Measurements from ENCODE around the gene FOXC1.

FOXC1 gene

DNA sequence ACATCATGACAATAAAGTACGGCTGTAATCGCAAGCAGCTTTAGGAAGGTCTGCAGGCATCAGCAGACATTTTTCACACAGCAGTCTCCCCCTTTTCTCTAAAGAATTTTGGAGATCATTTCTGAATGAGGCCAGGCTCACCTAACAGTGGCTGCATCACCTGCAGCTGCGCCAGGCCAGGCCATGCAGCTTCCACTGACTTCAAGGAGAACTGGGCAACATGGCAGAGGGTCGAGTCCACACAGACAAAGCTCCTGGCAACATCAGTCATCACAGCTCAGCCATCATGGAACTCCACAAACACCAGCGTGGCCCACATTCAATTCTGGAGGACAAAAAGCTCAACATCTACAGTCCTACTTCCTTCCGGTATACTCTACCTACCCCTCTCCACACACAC lies 17.8 kb upstream of the FOXC1 start:
- H3K9me3 ChIP-seq (ENCODE audit: control insufficient read depth in 1 of 2, low read length in 2 of 2) = no peaks in the 10 kb centered on the region
- H3K36me3 ChIP-seq (ENCODE audit: control insufficient read depth in 1 of 2, insufficient read depth in 2 of 2, low read length in 2 of 2) = no peaks in the 10 kb centered on the region
- peaks cover 0 to 10% of the 10 kb centered on the region in 2 donors for H3K4me1 ChIP-seq (ENCODE audit: control insufficient read depth in 1 of 2, insufficient read depth in 2 of 2, low read length in 2 of 2)
- no peak overlapping the region for H3K27ac ChIP-seq (ENCODE audit: low read depth, low read length)
- no peak overlapping the region for H3K4me3 ChIP-seq (ENCODE audit: low read depth in 1 of 2, low read length in 2 of 2)
- no peak overlapping the region for H3K9ac ChIP-seq (ENCODE audit: low read depth in 1 of 2, low read length in 2 of 2)
- H3K27me3 ChIP-seq (ENCODE audit: control insufficient read depth in 1 of 2, insufficient read depth in 2 of 2, low read length in 2 of 2) = peaks cover 13 to 20% of the 10 kb centered on the region in 2 donors

DNA sequence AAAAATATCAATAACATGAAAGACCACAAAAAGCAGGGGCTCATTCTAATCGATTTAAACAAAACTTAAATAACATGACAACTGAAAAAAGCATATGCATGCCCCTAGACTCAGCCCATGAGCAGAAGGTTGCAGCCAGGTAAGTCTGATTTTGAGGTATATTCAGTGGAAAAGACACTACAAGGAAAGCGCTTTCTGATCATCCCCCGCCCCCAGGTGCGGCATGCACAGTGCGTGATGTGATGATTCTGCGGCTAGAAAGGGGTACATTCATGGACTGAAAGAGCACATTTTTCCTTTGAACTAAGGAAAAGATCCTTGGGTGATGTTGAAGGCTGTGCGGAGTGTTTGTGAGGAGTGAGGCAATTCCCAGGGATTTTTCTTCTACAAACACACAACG lies 16.9 kb upstream of the FOXC1 start:
- no peak overlapping the region for H3K4me3 ChIP-seq (ENCODE audit: low read depth in 1 of 2, low read length in 2 of 2)
- H3K9ac ChIP-seq (ENCODE audit: low read depth in 1 of 2, low read length in 2 of 2) = no peak overlapping the region
- no peaks in the 10 kb centered on the region for H3K9me3 ChIP-seq (ENCODE audit: control insufficient read depth in 1 of 2, low read length in 2 of 2)
- H3K27ac ChIP-seq (ENCODE audit: low read depth, low read length) = no peak overlapping the region
- no peaks in the 10 kb centered on the region for H3K36me3 ChIP-seq (ENCODE audit: control insufficient read depth in 1 of 2, insufficient read depth in 2 of 2, low read length in 2 of 2)
- H3K4me1 ChIP-seq (ENCODE audit: control insufficient read depth in 1 of 2, insufficient read depth in 2 of 2, low read length in 2 of 2) = peaks cover 0 to 10% of the 10 kb centered on the region in 2 donors
- peaks cover 22 to 24% of the 10 kb centered on the region in 2 donors for H3K27me3 ChIP-seq (ENCODE audit: control insufficient read depth in 1 of 2, insufficient read depth in 2 of 2, low read length in 2 of 2)

DNA sequence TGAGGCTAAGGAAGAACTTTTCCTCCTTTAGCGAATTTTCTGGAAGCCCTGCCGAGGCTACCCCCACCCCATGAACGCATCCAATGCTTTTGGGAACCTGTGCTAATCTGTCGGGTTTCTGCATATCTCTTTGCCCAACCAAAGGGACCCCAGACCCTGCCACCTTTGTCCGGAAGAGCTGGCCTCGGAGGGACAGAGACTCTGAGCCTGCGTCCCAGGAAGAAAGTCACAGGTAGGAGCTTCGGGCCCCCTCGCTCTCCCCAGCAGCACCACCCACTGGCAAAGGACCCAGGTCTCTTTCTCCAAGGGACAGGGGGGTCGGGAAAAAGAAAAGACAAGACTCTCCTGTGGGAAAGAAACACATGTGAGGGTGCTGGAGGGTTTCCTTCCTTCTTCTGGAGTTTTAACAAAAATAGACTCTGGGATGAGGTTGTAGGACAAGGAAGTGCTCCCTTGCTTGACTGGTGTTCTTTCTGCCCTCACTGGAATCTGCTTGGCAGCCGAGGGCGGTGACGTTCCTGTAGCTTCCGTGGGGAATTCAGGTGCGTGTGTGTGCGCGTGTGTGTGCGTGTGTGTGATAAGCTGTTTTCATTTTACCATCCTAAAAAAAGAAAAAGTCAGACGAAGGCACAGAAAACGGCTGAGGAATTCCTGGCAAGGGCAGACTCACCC lies 16.3 kb upstream of the FOXC1 start:
- Histone ChIP-seq H3K4me3 (ENCODE audit: low read depth in 1 of 2, low read length in 2 of 2) (no peak overlapping the region), H3K36me3 (ENCODE audit: control insufficient read depth in 1 of 2, insufficient read depth in 2 of 2, low read length in 2 of 2) (no peaks in the 10 kb centered on the region), H3K4me1 (ENCODE audit: control insufficient read depth in 1 of 2, insufficient read depth in 2 of 2, low read length in 2 of 2) (peaks cover 0 to 10% of the 10 kb centered on the region in 2 donors), H3K27ac (ENCODE audit: low read depth, low read length) (no peak overlapping the region), H3K9ac (ENCODE audit: low read depth in 1 of 2, low read length in 2 of 2) (no peak overlapping the region), H3K27me3 (ENCODE audit: control insufficient read depth in 1 of 2, insufficient read depth in 2 of 2, low read length in 2 of 2) (peaks cover 22 to 24% of the 10 kb centered on the region in 2 donors), H3K9me3 (ENCODE audit: control insufficient read depth in 1 of 2, low read length in 2 of 2) (no peaks in the 10 kb centered on the region)

GRCh38 chr6:1593958-1594314 lies 15.8 kb upstream of the FOXC1 start:
- peaks cover 0 to 6% of the 10 kb centered on the region in 2 donors for H3K4me1 ChIP-seq (ENCODE audit: control insufficient read depth in 1 of 2, insufficient read depth in 2 of 2, low read length in 2 of 2)
- H3K4me3 ChIP-seq (ENCODE audit: low read depth in 1 of 2, low read length in 2 of 2) = no peak overlapping the region
- H3K27me3 ChIP-seq (ENCODE audit: control insufficient read depth in 1 of 2, insufficient read depth in 2 of 2, low read length in 2 of 2) = peaks cover 22 to 24% of the 10 kb centered on the region in 2 donors

DNA sequence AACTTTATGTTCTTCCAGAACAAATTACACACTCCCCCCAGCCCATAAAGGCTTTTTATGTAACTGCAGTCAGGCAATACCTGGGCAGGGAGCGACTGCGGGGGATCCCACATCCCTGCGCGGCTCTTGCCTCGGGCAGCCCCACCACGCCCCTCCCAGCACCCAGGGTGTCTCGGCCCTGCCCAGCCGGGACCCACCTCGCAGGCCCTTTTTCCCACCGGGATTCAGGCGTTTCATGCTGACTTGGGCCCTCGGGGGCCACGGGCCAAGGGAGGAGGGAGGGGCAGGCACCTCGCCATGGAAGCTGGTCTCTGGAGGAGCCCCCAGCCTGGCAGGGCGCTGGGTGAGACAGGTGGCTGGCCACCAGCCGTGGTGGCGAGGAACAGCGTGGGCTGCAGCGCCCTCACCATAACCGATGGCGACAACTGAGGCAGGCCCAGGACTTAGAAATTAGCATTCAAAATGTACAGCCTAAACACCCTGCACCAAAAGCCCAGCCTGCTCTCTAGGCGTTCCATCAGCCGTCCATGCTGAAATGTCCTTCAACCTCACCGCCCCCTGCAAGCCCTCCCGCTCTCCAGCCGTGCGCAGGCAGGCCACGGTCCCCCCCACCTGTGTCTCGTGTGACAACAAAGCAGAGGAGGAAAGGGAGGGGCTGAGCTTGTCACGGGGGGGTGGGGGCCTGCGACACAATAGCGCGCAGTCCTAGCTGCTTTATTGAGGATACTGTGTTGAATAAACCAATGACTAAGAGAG lies 15.1 kb upstream of the FOXC1 start:
- Histone ChIP-seq H3K27ac (ENCODE audit: low read depth, low read length) (no peak overlapping the region), H3K27me3 (ENCODE audit: control insufficient read depth in 1 of 2, insufficient read depth in 2 of 2, low read length in 2 of 2) (peaks cover 26 to 31% of the 10 kb centered on the region in 2 donors), H3K4me1 (ENCODE audit: control insufficient read depth in 1 of 2, insufficient read depth in 2 of 2, low read length in 2 of 2) (no peaks in the 10 kb centered on the region), H3K9me3 (ENCODE audit: control insufficient read depth in 1 of 2, low read length in 2 of 2) (no peaks in the 10 kb centered on the region), H3K36me3 (ENCODE audit: control insufficient read depth in 1 of 2, insufficient read depth in 2 of 2, low read length in 2 of 2) (no peaks in the 10 kb centered on the region), H3K4me3 (ENCODE audit: low read depth in 1 of 2, low read length in 2 of 2) (no peak overlapping the region), H3K9ac (ENCODE audit: low read depth in 1 of 2, low read length in 2 of 2) (no peak overlapping the region)

More at GRCh38 chr6:1593958-1594314, 15.8 kb upstream of the FOXC1 start:
- H3K9me3 ChIP-seq (ENCODE audit: control insufficient read depth in 1 of 2, low read length in 2 of 2) = no peaks in the 10 kb centered on the region
- no peaks in the 10 kb centered on the region for H3K36me3 ChIP-seq (ENCODE audit: control insufficient read depth in 1 of 2, insufficient read depth in 2 of 2, low read length in 2 of 2)
- H3K27ac ChIP-seq (ENCODE audit: low read depth, low read length) = no peak overlapping the region
- no peak overlapping the region for H3K9ac ChIP-seq (ENCODE audit: low read depth in 1 of 2, low read length in 2 of 2)

DNA sequence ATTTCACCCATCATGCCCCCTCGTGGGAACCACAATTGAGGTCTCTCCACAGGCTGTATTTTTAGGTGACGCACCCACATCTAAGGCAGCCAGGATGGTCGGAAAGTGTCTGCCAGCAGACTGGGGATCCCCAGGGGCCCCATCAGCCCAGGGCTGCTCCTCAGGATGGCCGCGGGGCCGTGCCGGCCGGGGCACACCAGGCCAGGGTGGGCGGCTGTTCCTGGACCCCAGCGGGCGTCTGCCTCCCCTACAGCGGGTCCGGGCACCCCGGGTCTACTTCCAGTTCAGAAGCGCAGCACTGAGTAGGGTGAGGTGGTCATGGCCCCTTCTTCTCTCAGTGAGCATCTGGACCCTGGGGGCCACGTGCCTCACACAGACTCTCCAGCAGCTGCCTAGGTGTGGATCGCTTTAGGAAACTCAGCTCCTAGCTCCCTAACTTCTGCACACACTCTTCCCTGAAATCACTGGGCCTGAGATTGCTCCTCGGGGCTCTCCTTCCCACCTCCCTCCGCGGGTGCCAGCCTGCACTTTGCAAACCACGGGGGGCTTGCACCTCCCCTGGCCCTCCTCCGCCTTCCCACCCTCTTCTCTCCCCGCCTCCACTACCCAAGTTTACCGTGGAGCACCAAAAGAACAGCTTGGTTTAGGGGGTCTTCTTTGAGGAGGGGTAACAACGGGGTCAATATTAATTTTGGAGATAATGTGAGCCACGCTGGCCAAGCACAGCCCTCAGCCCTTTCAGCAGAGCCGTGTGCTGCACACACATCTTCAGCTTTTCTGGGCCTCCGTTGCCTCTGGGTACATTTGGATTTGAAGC lies 14.2 kb upstream of the FOXC1 start:
- Histone ChIP-seq H3K9ac (ENCODE audit: low read depth in 1 of 2, low read length in 2 of 2) (no peak overlapping the region), H3K36me3 (ENCODE audit: control insufficient read depth in 1 of 2, insufficient read depth in 2 of 2, low read length in 2 of 2) (no peaks in the 10 kb centered on the region), H3K4me1 (ENCODE audit: control insufficient read depth in 1 of 2, insufficient read depth in 2 of 2, low read length in 2 of 2) (no peaks in the 10 kb centered on the region), H3K9me3 (ENCODE audit: control insufficient read depth in 1 of 2, low read length in 2 of 2) (no peaks in the 10 kb centered on the region), H3K27me3 (ENCODE audit: control insufficient read depth in 1 of 2, insufficient read depth in 2 of 2, low read length in 2 of 2) (peaks cover 31 to 39% of the 10 kb centered on the region in 2 donors), H3K27ac (ENCODE audit: low read depth, low read length) (no peak overlapping the region), H3K4me3 (ENCODE audit: low read depth in 1 of 2, low read length in 2 of 2) (no peak overlapping the region)

DNA sequence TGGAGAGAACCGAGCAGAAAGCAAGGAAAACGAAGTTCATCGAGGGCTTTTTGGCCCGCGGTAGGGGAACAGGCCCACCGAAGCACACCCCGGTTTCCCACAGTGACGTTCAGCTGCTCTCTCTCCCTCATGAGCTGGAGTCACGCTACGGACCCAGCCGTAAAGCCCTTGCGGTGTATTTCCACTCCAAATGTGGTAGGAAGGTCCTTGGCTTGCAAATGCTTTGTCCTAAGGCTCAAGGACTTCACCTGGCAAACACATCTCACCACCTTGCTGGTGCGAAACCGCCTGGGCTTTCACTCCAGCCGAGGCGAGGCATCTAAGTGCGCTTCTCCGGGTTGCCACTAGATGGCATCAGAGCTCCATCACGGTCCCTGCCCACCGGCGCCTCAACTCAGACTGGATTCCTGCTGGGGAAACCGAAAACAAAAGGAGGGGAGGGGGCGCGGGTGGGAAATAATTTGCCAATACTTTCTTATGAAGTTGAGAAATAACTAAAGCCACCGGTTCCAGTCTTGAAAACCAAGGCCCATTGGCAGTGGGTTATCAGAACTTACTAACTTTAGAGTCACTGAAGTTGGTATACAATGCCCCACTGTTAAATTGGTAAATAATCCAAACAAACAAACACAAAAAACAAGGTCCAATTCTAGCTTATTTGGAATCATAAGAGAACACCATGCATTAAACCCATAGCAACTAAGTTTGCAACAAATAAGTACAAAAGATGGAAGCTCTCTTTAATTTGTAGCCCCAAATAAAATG lies 13.4 kb upstream of the FOXC1 start:
- H3K4me1 ChIP-seq (ENCODE audit: control insufficient read depth in 1 of 2, insufficient read depth in 2 of 2, low read length in 2 of 2) = peaks cover 7% of the 10 kb centered on the region in 2 donors
- H3K27ac ChIP-seq (ENCODE audit: low read depth, low read length) = no peak overlapping the region
- peaks cover 39 to 47% of the 10 kb centered on the region in 2 donors for H3K27me3 ChIP-seq (ENCODE audit: control insufficient read depth in 1 of 2, insufficient read depth in 2 of 2, low read length in 2 of 2)
- H3K9ac ChIP-seq (ENCODE audit: low read depth in 1 of 2, low read length in 2 of 2) = no peak overlapping the region
- H3K36me3 ChIP-seq (ENCODE audit: control insufficient read depth in 1 of 2, insufficient read depth in 2 of 2, low read length in 2 of 2) = no peaks in the 10 kb centered on the region
- no peaks in the 10 kb centered on the region for H3K9me3 ChIP-seq (ENCODE audit: control insufficient read depth in 1 of 2, low read length in 2 of 2)
- H3K4me3 ChIP-seq (ENCODE audit: low read depth in 1 of 2, low read length in 2 of 2) = no peak overlapping the region

GRCh38 chr6:1597121-1597744 lies 12.5 kb upstream of the FOXC1 start:
- Histone ChIP-seq H3K4me3 (ENCODE audit: low read depth in 1 of 2, low read length in 2 of 2) (no peak overlapping the region), H3K36me3 (ENCODE audit: control insufficient read depth in 1 of 2, insufficient read depth in 2 of 2, low read length in 2 of 2) (no peaks in the 10 kb centered on the region), H3K9me3 (ENCODE audit: control insufficient read depth in 1 of 2, low read length in 2 of 2) (no peaks in the 10 kb centered on the region), H3K27me3 (ENCODE audit: control insufficient read depth in 1 of 2, insufficient read depth in 2 of 2, low read length in 2 of 2) (peaks cover 49 to 56% of the 10 kb centered on the region in 2 donors), H3K9ac (ENCODE audit: low read depth in 1 of 2, low read length in 2 of 2) (no peak overlapping the region), H3K4me1 (ENCODE audit: control insufficient read depth in 1 of 2, insufficient read depth in 2 of 2, low read length in 2 of 2) (peaks cover 8% of the 10 kb centered on the region in 2 donors), H3K27ac (ENCODE audit: low read depth, low read length) (no peak overlapping the region)

DNA sequence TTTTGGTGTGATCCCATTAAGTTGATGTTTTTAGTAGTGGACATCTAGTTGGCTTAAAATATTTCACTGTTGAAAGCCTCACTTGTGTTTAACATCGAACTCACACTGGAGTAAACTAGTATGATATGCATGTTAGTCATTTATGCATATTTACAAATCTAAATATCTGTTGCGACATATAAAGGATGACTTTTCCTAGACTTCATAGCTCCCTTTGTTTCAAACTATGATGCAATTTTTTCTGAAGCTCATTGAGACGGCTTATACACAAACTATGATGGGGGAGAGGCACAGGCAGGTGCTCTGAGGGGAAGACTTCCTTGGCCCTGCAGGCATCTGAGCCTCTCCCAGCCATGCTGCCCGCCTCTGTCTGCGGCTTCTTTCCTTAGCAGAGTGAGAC lies 11.8 kb upstream of the FOXC1 start:
- no peak overlapping the region for H3K9ac ChIP-seq (ENCODE audit: low read depth in 1 of 2, low read length in 2 of 2)
- H3K9me3 ChIP-seq (ENCODE audit: control insufficient read depth in 1 of 2, low read length in 2 of 2) = no peaks in the 10 kb centered on the region
- no peak overlapping the region for H3K27ac ChIP-seq (ENCODE audit: low read depth, low read length)
- peaks cover 8% of the 10 kb centered on the region in 2 donors for H3K4me1 ChIP-seq (ENCODE audit: control insufficient read depth in 1 of 2, insufficient read depth in 2 of 2, low read length in 2 of 2)
- no peak overlapping the region for H3K4me3 ChIP-seq (ENCODE audit: low read depth in 1 of 2, low read length in 2 of 2)
- H3K27me3 ChIP-seq (ENCODE audit: control insufficient read depth in 1 of 2, insufficient read depth in 2 of 2, low read length in 2 of 2) = peaks cover 55 to 63% of the 10 kb centered on the region in 2 donors
- no peaks in the 10 kb centered on the region for H3K36me3 ChIP-seq (ENCODE audit: control insufficient read depth in 1 of 2, insufficient read depth in 2 of 2, low read length in 2 of 2)

All from duodenal mucosa (tissue), 2 donors.